B cell (primary cell): ENCODE data around the gene ZNF98. TPM values are rescaled to one million over a fixed set of nuclear protein-coding genes. Genes with fewer than 3 reads are reported as not detected.

ENCODE experiments used
- ATAC-seq: fragments of 200-7000 bp; cut with Tn5 transposase; one replicate; pipeline ENCODE4 v1.10.0; 2021; ENCODE audit warnings: low read depth, mild to moderate bottlenecking, moderate number of reproducible peaks, moderate library complexity
- CTCF ChIA-PET: fragments of 350-600 bp; sonication (Branson Sonifier 250); formaldehyde crosslinking; loops from one replicate; lab custom pipeline; 2021; ENCODE audit warnings: antibody characterized with exemption, inconsistent platforms; lab: Charles Lee
- POLR2A ChIA-PET: fragments of 350-600 bp; sonication (Branson Sonifier 250); formaldehyde crosslinking; loops from one replicate; lab custom pipeline; 2021; ENCODE audit warnings: antibody characterized with exemption; lab: Charles Lee
- DNase-seq: peaks from one replicate; pipeline ENCODE4 v3.0.0; 2013
- H2AFZ ChIP-seq: 2 replicates; pipeline ENCODE4 v1.6.1; 2012; ENCODE audit warnings: mild to moderate bottlenecking, low read depth, low read length; ENCODE audit not compliant: insufficient read depth, poor library complexity, severe bottlenecking
- H3K27ac ChIP-seq, 2 donors: 1 replicate in 1 of 2; 2 replicates in 1 of 2; pipeline ENCODE4 v1.5.1; 2012 to 2013; ENCODE audit warnings: low read length in 2 of 2, mild to moderate bottlenecking in 2 of 2, moderate library complexity in 1 of 2
- H3K27me3 ChIP-seq, 4 experiments: fragments of 200-600 bp in 1 of 4; sonication (generic) in 1 of 4; replicated peaks in 1 of 4; 1 replicate in 2 of 4; 2 replicates in 2 of 4; pipeline versions ENCODE4 v1.6.1 to v1.7.0; 2013 to 2016; ENCODE audit warnings: low read length in 3 of 4, mild to moderate bottlenecking in 2 of 4, mixed read lengths in 1 of 4, moderate library complexity in 1 of 4; ENCODE audit not compliant: insufficient read depth in 4 of 4, control insufficient read depth in 3 of 4; ENCODE audit errors: control extremely low read depth in 1 of 4
- H3K36me3 ChIP-seq, 2 experiments: replicated peaks in 1 of 2; 1 replicate in 1 of 2; 2 replicates in 1 of 2; pipeline versions ENCODE4 v1.6.1 to v1.7.1; 2013; ENCODE audit warnings: low read length in 1 of 2; ENCODE audit not compliant: insufficient read depth in 2 of 2, control insufficient read depth in 1 of 2; ENCODE audit errors: control extremely low read depth in 1 of 2, extremely low read depth in 1 of 2
- H3K4me1 ChIP-seq, 2 donors: fragments of 200-600 bp in 1 of 2; sonication (generic) in 1 of 2; 1 replicate in 1 of 2; 2 replicates in 1 of 2; pipeline versions ENCODE4 v1.5.1 to v1.6.1; 2013 to 2017; ENCODE audit warnings: low read length in 2 of 2; ENCODE audit not compliant: control insufficient read depth in 2 of 2, insufficient read depth in 2 of 2
- H3K4me2 ChIP-seq: replicated peaks from 2 replicates; pipeline ENCODE3; 2012; ENCODE audit warnings: mild to moderate bottlenecking, low read depth, low read length; ENCODE audit not compliant: poor library complexity, severe bottlenecking
- H3K4me3 ChIP-seq, 5 experiments: fragments of 200-600 bp in 1 of 5; sonication (generic) in 1 of 5; 1 replicate in 3 of 5; 2 replicates in 2 of 5; pipeline versions ENCODE4 v1.5.1 to v1.7.0; 2011 to 2016; ENCODE audit warnings: low read length in 4 of 5, mild to moderate bottlenecking in 4 of 5, low read depth in 2 of 5, control low read depth in 1 of 5, moderate library complexity in 1 of 5; ENCODE audit not compliant: insufficient read depth in 1 of 5; ENCODE audit errors: control extremely low read depth in 1 of 5, extremely low read depth in 1 of 5
- H3K79me2 ChIP-seq: fragments of 200-600 bp; sonication (generic); one replicate; pipeline ENCODE4 v1.6.0; 2016; ENCODE audit warnings: low read length; ENCODE audit not compliant: control insufficient read depth, insufficient read depth
- H3K9ac ChIP-seq: fragments of 200-600 bp; sonication (generic); 2 replicates; pipeline ENCODE4 v1.6.1; 2017; ENCODE audit warnings: mild to moderate bottlenecking, low read length, moderate library complexity
- H3K9me3 ChIP-seq, 3 donors: one replicate each; pipeline versions ENCODE4 v1.6.1 to v1.7.1; 2013; ENCODE audit warnings: low read length in 2 of 3; ENCODE audit not compliant: control insufficient read depth in 2 of 3, insufficient read depth in 1 of 3; ENCODE audit errors: control extremely low read depth in 1 of 3
- H4K20me1 ChIP-seq: 2 replicates; pipeline ENCODE4 v1.6.0; 2012; ENCODE audit warnings: mild to moderate bottlenecking, low read length; ENCODE audit not compliant: insufficient read depth, control insufficient read depth, poor library complexity, severe bottlenecking
- H3K27ac Mint-ChIP-seq: one replicate; pipeline ENCODE4 v1.8.0; 2021; ENCODE audit warnings: mixed read lengths
- H3K27me3 Mint-ChIP-seq: one replicate; pipeline ENCODE4 v1.8.0; 2021; ENCODE audit warnings: mixed read lengths
- H3K4me1 Mint-ChIP-seq: one replicate; pipeline ENCODE4 v1.8.0; 2021; ENCODE audit warnings: mixed read lengths
- H3K4me3 Mint-ChIP-seq: one replicate; pipeline ENCODE4 v1.8.0; 2021; ENCODE audit warnings: mixed read lengths
- H3K9me3 Mint-ChIP-seq: one replicate; pipeline ENCODE4 v1.8.0; 2022; ENCODE audit warnings: mixed read lengths; ENCODE audit not compliant: insufficient read depth
- EZH2 ChIP-seq: IDR thresholded peaks from 2 replicates; pipeline ENCODE4 v1.6.1; 2012; ENCODE audit warnings: borderline replicate concordance, low read depth, mild to moderate bottlenecking, moderate library complexity, low read length; ENCODE audit not compliant: insufficient read depth, poor library complexity, severe bottlenecking
- WGBS: methylation state at CpG from one replicate; pipeline ENCODE4 v1.1.5; 2013; ENCODE audit warnings: missing lambda C conversion rate; ENCODE audit not compliant: insufficient coverage; 5-methylcytosine and 5-hydroxymethylcytosine counted together
- intact Hi-C: fragments of 100-400 bp; cut with micrococcal nuclease; formaldehyde crosslinking; loops from one replicate; pipeline ENCODE4 v1.10.0; 2022
- polyA plus RNA-seq: library from polyadenylated mRNA; depleted of rRNA; stranded (reverse); fragments of >200 nt; gene quantifications from 2 replicates; pipeline ENCODE4 v1.2.3, GENCODE V29; 2012
- total RNA-seq, 2 donors: library from RNA; stranded (reverse); fragments of 120-200 nt in 1 of 2; gene quantifications; 1 replicate in 1 of 2; 2 replicates in 1 of 2; pipeline versions ENCODE4 v1.2.3 to v1.2.4, GENCODE V29; 2013 to 2022
- TF ChIP-seq, protein P1 (sequence below): fragments of 200-600 bp; IDR thresholded peaks from one replicate; pipeline ENCODE4 v1.8.0; 2022; ENCODE audit warnings: antibody characterized with exemption, mild to moderate bottlenecking

ZNF98 gene
- total and polyA plus RNA-seq, 2 donors (not counting 1 experiment from before 2014, with no cell fraction given) = 0.71 TPM; not detected in 1

DNA sequence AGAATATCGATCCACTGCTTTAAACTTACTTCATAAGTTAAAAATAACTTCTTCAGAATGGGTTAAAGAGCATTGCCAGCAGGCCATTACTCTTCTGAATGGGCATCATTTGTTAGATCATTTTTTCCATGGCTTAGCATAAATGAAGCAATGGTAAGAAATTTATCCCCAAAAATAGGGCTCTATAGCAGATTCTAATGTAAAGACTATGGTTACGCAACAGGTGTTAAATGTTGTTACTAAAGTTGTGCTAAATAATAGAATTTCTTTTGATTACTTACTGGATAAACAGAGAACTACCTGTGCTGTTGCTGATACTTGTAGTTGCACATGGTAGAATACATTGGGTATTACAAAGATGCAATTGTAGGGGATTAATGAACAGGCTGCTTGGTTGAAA lies 15.9 kb upstream of the ZNF98 start:
- Mint-ChIP-seq H3K27ac (no peak overlapping the region), H3K9me3 (peaks cover 5% of the 10 kb centered on the region), H3K4me3 (no peak overlapping the region), H3K4me1 (no peaks in the 10 kb centered on the region), H3K27me3 (no peaks in the 10 kb centered on the region)
- ATAC-seq (no peak), DNase-seq (no peak)
- no peaks in the 10 kb centered on the region for H3K4me1 ChIP-seq
- H3K9ac ChIP-seq = no peak overlapping the region
- POLR2A ChIA-PET = no interaction called here
- TF ChIP-seq, protein P1, sequence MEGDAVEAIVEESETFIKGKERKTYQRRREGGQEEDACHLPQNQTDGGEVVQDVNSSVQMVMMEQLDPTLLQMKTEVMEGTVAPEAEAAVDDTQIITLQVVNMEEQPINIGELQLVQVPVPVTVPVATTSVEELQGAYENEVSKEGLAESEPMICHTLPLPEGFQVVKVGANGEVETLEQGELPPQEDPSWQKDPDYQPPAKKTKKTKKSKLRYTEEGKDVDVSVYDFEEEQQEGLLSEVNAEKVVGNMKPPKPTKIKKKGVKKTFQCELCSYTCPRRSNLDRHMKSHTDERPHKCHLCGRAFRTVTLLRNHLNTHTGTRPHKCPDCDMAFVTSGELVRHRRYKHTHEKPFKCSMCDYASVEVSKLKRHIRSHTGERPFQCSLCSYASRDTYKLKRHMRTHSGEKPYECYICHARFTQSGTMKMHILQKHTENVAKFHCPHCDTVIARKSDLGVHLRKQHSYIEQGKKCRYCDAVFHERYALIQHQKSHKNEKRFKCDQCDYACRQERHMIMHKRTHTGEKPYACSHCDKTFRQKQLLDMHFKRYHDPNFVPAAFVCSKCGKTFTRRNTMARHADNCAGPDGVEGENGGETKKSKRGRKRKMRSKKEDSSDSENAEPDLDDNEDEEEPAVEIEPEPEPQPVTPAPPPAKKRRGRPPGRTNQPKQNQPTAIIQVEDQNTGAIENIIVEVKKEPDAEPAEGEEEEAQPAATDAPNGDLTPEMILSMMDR = no peak
- TF ChIP-seq EZH2 = no peak
- H3K36me3 ChIP-seq = no peaks in the 10 kb centered on the region
- WGBS = no CpG with 5 or more reads among the region's 2 CpGs
- no peaks in the 10 kb centered on the region for H4K20me1 ChIP-seq
- CTCF ChIA-PET = no interaction called here
- H3K79me2 ChIP-seq = no peaks in the 10 kb centered on the region
- no peak overlapping the region for H3K4me3 ChIP-seq
- intact Hi-C loops = no loop called here
- no peaks in the 10 kb centered on the region for H3K27me3 ChIP-seq
- H3K27ac ChIP-seq = no peak overlapping the region
- H2AFZ ChIP-seq = no peak overlapping the region
- H3K9me3 ChIP-seq = peaks cover 2 to 57% (median 3%) of the 10 kb centered on the region in 3 donors
- H3K4me2 ChIP-seq = no peak overlapping the region

DNA sequence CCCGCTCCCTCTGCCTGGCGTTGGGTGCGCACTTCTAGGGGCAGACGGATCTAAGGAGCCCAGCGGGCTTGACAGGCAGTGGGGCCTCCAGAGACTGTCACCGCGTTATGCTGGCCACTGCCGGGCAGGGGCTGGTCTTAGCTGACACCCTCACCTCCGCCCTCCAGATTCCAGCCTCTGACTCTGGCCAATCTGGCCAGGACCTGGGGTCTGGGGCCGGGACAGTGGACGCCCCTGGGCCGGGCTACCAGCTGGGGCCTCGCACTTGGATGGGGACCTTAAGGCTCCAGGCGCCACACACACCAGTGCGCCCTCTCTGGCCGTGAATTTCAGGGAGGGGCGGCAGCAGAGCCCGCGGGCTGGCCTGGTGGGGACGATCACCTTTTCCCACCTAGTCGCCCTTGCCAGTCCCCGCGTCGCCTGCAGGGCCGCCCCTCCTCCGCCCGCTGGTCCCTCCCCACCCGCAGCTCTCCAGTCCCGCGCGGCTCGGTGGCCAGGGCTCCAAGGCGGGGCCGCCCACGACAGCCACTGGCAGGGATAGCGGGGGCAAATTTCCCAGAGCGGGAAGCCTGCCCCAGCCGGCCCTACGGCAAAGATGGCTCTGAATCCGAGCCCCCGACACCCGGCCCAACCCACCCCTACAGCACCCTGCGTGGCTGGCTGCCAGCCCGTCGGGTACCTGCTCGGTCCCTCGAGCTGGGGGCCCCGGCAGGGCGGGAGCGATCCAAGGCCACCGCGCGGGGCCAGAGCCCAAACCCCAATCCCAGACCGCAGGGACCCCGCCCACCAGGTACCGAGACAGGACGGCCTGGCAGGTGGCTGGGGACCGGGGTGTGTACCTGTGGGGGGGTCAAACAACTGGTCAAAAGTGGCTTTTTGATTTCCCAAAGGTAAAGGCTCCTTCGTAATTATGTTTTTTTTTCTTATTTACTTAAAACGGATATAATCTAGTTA lies 6.1 kb upstream of the ZNF98 start:
- Mint-ChIP-seq H3K27me3 (no peaks in the 10 kb centered on the region), H3K9me3 (peaks cover 4% of the 10 kb centered on the region), H3K4me3 (no peak overlapping the region), H3K4me1 (no peaks in the 10 kb centered on the region), H3K27ac (no peak overlapping the region)
- H3K9ac ChIP-seq = no peak overlapping the region
- no peak overlapping the region for H3K4me3 ChIP-seq
- H3K79me2 ChIP-seq = no peaks in the 10 kb centered on the region
- no peaks in the 10 kb centered on the region for H4K20me1 ChIP-seq
- H3K36me3 ChIP-seq = no peaks in the 10 kb centered on the region
- no peak overlapping the region for H3K4me2 ChIP-seq
- TF ChIP-seq, protein P1 = no peak
- TF ChIP-seq EZH2 = no peak
- 20% methylated on average over 57 of the region's 60 CpGs for WGBS
- H3K27me3 ChIP-seq = peaks cover 0 to 4% (median 0%) of the 10 kb centered on the region in 4 experiments
- no peak for ATAC-seq
- no peak overlapping the region for H2AFZ ChIP-seq
- no peaks in the 10 kb centered on the region for H3K4me1 ChIP-seq
- ChIA-PET CTCF (no interaction called here), POLR2A (no interaction called here)
- no peak overlapping the region for H3K27ac ChIP-seq
- no peak for DNase-seq
- intact Hi-C loops = no loop called here
- peaks cover 0 to 57% (median 0%) of the 10 kb centered on the region in 3 donors for H3K9me3 ChIP-seq
